Measurements from ENCODE around the gene MED31.

- TF ChIP-seq CTCF (IDR thresholded peaks at IDR 0.05; ENCODE audit: insufficient read depth, low read depth, low read length) (no peak), EZH2 (IDR thresholded peaks at IDR 0.05; ENCODE audit: insufficient read depth, low read length) (no peak)
Observed at GRCh38 chr17:6670999-6671398, 19.6 kb upstream of the MED31 start.

Measured in astrocyte (in vitro differentiated cells and primary cell).